Mesenteric fat pad (tissue), 1 donor: ENCODE data around the gene LRR1. TPM values are rescaled to one million over a fixed set of nuclear protein-coding genes. Genes with fewer than 3 reads are reported as not detected.
"Not testable (repeated sequence)": the region's sequence is repeated elsewhere in the genome, so short reads cannot be mapped to it uniquely, and the experiment has no call there.

Experiments
- DNase-seq: peaks from one replicate; pipeline ENCODE4 v3.0.0-alpha.2; 2020; ENCODE audit warnings: low spot score
- total RNA-seq: library from RNA; stranded (reverse); fragmentation: NEBNext Ultra II Directional; extraction: Animal tissue kit (Norgen Biotek cat#: 25700); gene quantifications from one replicate; pipeline ENCODE4 v1.2.1, GENCODE V29; 2021
- donor health status: DM: yes; HTN: yes; CAD: no.

The LRR1 gene
- total RNA-seq, 1 donor from 2014 or later = 12.0 TPM

DNA sequence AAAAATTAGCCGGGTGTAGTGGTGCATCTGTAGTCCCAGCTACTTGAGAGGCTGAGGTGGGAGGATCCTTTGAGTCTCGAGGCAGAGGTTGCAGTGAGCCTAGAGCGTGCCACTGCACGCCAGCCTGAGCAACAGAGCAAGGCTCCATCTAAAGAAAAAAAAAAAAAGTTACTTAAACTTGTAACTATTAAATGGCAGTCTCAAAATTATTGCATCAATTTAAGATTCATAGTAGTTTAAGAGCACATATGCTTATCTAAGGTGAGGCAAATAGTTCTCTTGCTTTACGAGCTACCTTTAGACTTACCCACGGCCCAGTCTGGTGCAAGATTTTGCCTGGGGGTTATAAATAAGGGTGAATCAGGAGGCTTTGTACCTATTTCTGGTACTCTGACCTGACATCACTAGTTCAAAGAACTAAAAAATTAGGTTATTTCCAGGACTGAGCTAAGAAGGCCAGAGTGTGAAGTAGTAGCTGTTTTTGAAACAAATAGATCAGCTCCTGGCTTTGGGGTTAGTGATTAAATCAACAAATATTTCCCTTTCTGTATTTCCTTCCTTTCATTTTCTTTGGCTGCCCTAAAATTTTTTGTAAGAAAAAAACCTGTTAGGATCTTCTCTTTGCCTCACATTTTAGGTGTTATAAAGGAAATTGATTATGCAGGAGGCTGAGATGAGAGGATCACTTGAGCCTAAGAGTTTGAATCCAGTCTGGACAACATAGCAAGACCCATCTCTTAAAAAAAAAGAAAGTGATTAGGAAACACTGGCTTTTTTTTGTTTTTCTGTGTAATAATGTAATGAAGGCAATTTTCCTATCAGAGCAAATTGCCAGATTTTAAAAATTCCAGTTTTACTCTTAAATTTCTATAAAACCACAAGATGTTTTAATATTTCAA lies 25.4 kb downstream of the LRR1 start:
- no peak for DNase-seq

DNA sequence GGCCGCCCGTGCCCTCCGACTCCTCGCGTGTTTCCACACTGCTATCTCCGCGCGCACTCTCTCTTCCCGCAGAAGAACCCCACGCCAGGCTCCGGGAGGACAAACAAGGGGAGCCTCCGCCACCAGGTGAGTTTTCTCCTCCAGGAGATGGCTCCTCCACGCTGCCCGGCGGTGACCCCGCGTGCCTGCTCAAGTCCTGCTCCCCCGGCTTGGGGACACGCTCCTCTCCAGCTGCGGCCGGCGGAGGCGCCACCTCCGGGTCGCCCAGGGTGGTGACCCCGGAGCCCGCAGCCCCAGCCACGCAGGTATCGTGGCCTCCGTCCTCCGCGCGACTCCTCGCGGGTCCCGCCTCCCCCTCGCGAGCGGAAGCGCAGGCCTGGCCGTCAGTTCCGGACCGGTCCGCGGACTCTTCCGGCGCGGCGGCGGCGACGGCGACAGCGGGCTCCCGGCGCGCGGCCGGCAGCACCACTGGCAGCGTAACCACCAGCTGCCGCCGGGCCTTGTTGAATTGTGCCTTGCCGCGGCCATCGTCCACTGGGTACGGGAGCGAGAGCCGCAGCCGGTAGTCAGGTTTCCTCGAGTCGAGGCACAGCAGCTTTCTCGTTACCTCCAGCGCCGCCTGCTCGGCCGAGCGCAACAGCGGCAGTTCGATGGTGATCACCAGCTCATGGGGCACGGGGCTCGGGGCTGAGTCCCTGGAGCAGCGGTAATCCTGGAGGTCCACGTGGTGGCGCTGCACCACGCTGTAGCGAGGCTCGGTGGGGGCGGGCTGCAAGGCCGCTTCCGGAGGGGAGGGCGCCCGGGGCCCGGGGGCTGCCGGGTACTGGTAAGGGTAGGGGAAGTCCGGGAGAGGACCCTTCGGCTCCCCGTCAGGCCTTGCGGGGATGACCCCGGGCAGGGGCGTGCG lies 35.2 kb downstream of the LRR1 start:
- DNase-seq = peak; percentile 98

DNA sequence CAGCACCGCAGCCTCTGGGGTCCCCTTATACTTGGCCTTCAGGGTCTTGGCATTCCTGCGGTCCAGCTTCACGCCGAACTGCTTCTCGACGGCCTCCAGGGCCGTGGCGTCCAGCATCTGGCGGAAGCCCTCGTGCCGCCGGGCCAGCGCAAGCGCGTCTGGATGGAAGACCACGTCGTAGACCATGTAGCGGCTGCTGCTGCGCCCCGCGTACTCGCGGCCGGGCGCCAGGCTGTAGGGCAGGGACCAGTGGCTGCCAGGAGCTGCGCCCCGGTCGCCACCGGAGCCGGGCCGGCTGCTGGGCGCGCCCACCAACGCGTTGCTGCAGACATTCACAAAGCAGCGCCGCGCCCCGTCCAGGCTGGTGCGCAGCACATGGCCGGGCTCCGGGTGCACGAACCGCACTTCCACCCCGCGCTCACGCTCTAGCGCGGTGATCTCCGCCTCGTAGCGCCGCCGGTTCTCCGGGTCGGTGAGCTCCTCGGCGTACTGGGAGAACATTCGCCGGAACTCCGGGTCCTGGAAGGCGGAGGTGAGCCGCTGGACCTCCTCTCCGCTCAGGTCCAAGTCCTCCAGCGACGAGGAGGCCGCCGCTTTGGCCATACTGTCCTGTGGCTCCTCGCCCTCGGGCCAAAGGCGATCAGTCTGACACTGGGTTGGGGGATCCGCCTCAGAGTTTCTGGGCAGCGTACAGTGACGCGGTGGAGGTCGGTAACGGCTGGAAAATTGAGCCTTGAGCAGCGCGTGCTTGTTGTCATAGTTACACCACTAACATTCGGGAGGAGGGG lies 36.0 kb downstream of the LRR1 start, which contains the start of gene DNAAF2:
Gene DNAAF2, minus strand, starts transcription at position 698 of the 788 bp plus-strand sequence. Its CDS starts 95 bp downstream, at position 603.
- DNase-seq = no peak

GRCh38 chr14:49636866-49637265 lies 38.1 kb downstream of the LRR1 start:
- no peak for DNase-seq

DNA sequence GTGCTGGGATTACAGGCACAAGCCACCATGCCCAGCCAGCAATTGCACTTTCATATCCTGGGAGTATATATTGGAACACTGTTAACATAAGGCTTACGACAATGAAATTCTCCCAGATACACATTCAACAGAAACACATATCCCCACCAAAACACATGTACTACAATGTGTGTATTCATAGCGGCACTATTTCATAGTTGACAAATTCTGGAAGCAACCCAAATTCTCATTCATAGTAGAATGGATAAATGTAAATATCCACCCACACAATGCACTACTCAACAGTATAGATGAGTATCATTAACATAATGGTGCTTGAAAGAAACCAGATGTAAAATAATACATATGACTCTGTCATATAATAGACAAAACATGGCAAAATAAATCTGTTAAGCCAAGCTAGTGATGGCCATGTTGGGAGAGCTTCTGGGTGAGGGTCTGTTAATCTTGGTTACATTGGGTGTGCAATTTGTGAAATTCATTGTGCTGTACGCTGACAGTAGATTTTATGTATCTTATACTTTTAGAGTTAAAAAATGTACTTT lies 38.9 kb downstream of the LRR1 start:
- no peak for DNase-seq

- DNase-seq = no peak
Measured at GRCh38 chr14:49640540-49641417, 42.0 kb downstream of the LRR1 start.

- DNase-seq = no peak
Measured at GRCh38 chr14:49641697-49642129, 43.0 kb downstream of the LRR1 start.

GRCh38 chr14:49642163-49642562 lies 43.4 kb downstream of the LRR1 start:
- no peak for DNase-seq

GRCh38 chr14:49653508-49653907 lies 54.8 kb downstream of the LRR1 start:
- DNase-seq = no peak

DNA sequence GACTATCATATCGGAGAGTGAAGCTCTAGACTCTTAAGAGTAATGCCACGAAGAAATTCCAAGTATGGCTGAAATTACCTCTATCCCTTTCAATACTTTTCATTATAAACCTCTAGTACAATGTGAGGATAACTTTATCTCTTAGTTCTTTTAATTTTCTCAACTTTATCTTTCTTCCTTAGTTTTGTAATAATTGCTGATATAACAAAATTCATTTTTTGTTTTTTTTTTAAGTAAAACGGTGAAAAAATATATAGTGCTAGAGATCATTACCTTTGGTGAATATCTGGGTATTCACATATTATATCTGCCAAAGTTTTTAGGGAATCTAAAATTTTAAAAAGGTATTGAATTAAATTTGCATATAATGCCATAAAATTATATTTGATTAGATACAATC lies 55.8 kb downstream of the LRR1 start:
- no peak for DNase-seq

GRCh38 chr14:49657500-49657899 lies 58.8 kb downstream of the LRR1 start:
- DNase-seq = not testable (repeated sequence)

DNA sequence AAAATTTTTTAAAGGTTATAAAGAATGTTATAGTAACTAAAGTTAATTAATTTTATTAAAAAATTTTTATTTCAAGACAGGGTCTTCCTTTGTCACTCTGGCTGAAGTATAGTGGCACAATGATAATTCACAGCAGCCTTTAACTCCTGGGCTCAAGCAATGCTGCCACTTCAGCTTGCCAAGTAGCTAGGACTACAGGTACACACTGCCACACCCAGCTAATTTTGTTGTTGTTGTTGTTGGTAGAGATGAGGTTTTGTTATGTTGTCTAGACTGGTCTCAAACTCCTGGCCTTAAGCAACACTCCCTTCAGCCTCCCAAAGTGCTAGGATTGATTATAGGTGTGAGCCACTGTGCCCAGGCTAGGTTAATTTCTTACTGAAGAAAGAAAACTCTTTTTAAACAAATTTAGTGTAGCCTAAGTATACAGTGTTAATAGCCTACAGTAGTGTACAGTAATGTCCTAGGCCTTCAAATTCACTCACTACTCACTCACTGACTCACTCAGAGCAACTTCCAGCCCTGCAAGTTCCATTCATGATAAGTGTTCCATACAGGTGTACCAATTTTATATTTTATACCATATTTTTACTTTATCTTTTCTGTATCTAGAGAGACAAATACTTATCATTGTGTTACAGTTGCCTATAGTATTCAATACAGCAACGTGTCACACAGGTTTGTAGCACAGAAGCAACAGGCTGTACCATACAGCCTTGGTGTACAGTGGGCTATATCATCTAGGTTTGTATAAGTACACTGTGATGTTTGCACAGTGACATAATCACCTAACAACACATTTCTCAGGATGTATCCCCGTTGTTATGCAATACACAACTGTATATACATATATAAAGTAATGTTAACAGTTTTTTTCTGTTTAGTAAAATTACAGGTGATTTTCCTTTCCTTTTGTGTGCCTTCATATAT lies 61.1 kb downstream of the LRR1 start:
- DNase-seq = no peak

Other genes with a start within 250 kb of the LRR1 start
- 1,006 TPM for gene RPS29, start 12.6 kb upstream of the LRR1 start, total RNA-seq
- 138 TPM for gene RPL36AL, start 21.7 kb downstream of the LRR1 start, total RNA-seq
- gene MGAT2, start 21.9 kb downstream of the LRR1 start, total RNA-seq = 36.5 TPM
- 7.5 TPM for gene DNAAF2, start 36.3 kb downstream of the LRR1 start, total RNA-seq
- gene POLE2, start 89.3 kb downstream of the LRR1 start, total RNA-seq = 0.96 TPM
- gene KLHDC1, start 94.2 kb downstream of the LRR1 start, total RNA-seq = 7.8 TPM
- gene KLHDC2, start 169.2 kb downstream of the LRR1 start, total RNA-seq = 52.9 TPM